ENCODE measurements around the gene MINK1. TPM values are rescaled to one million over a fixed set of nuclear protein-coding genes. Genes with fewer than 3 reads are reported as not detected.

The MINK1 gene
- total RNA-seq, 1 experiment from 2014 or later: 105 TPM

- TF ChIP-seq ZNF281 (CRISPR knock-in tag; IDR thresholded peaks at IDR 0.05): no peak
- TF ChIP-seq GTF2I (CRISPR knock-in tag; conservative IDR thresholded peaks at IDR 0.05): no peak
- TF ChIP-seq NFYB (CRISPR knock-in tag; conservative IDR thresholded peaks at IDR 0.05; ENCODE audit: low read depth): no peak
- TF ChIP-seq ZNF671 (CRISPR knock-in tag; IDR thresholded peaks at IDR 0.05): no peak
- TF ChIP-seq CDX4 (CRISPR knock-in tag; IDR thresholded peaks at IDR 0.05; ENCODE audit: borderline replicate concordance): no peak
- no peak for TF ChIP-seq TEAD4 (CRISPR knock-in tag; IDR thresholded peaks at IDR 0.05)
- TF ChIP-seq USF2 (CRISPR knock-in tag; IDR thresholded peaks at IDR 0.05): no peak; the same call in 1 of the 2 replicates
- TF ChIP-seq NFATC4 (CRISPR knock-in tag; IDR thresholded peaks at IDR 0.05): no peak
These were observed 105.8 kb downstream of the MINK1 start (continued) for GRCh38 chr17:4938688-4939545.

GRCh38 chr17:4939546-4939795, 106.3 kb downstream of the MINK1 start:
- no peak for DNase-seq (ENCODE audit: low spot score)
- POLR2A ChIA-PET: interaction anchor here (0.6 to 2.6 kb wide), 7 partner anchors 9 to 74 kb away, joined by 3 to 38 read pairs (median 6); partner anchors contain the start of genes CHRNE, INCA1, KIF1C and PFN1
- Mint-ChIP-seq H3K27me3 (ENCODE audit: low read depth) (no peaks in the 10 kb centered on the region), H3K4me1 (peaks cover 25% of the 10 kb centered on the region), H3K9me3 (no peaks in the 10 kb centered on the region), H3K4me3 (peak overlapping the region; percentile 96), H3K36me3 (peaks cover 39% of the 10 kb centered on the region), H3K27ac (peak overlapping the region; percentile 96)
- TF ChIP-seq ARID4B (CRISPR knock-in tag; IDR thresholded peaks at IDR 0.05; ENCODE audit: borderline replicate concordance) (0 out of 2 replicates have a peak, but pooled peaks have one; percentile 33), USF1 (CRISPR knock-in tag; IDR thresholded peaks at IDR 0.05) (peak; percentile 10; the same call in 1 of the 2 replicates), HMGXB4 (CRISPR knock-in tag; IDR thresholded peaks at IDR 0.05) (no peak), JUN (CRISPR knock-in tag; IDR thresholded peaks at IDR 0.05) (0 out of 2 replicates have a peak, but pooled peaks have one; percentile 18), SMAD4 (CRISPR knock-in tag; IDR thresholded peaks at IDR 0.05) (0 out of 2 replicates have a peak, but pooled peaks have one; percentile 22), FOXP4 (CRISPR knock-in tag; IDR thresholded peaks at IDR 0.05) (0 out of 2 replicates have a peak, but pooled peaks have one; percentile 18)
- no peak for ATAC-seq
- CTCF ChIA-PET: interaction anchor here (0.7 to 2.6 kb wide), 14 partner anchors 11 to 209 kb away, joined by 3 to 38 read pairs (median 6); partner anchors contain the start of genes CAMTA2, CHRNE, ENO3 and MED11

Data from WTC11 (cell line).